ENCODE measurements around the gene TBC1D20. TPM values are rescaled to one million over a fixed set of nuclear protein-coding genes. Genes with fewer than 3 reads are reported as not detected.

The TBC1D20 gene
- total RNA-seq, 1 donor from 2014 or later, result 35.8 TPM

DNA sequence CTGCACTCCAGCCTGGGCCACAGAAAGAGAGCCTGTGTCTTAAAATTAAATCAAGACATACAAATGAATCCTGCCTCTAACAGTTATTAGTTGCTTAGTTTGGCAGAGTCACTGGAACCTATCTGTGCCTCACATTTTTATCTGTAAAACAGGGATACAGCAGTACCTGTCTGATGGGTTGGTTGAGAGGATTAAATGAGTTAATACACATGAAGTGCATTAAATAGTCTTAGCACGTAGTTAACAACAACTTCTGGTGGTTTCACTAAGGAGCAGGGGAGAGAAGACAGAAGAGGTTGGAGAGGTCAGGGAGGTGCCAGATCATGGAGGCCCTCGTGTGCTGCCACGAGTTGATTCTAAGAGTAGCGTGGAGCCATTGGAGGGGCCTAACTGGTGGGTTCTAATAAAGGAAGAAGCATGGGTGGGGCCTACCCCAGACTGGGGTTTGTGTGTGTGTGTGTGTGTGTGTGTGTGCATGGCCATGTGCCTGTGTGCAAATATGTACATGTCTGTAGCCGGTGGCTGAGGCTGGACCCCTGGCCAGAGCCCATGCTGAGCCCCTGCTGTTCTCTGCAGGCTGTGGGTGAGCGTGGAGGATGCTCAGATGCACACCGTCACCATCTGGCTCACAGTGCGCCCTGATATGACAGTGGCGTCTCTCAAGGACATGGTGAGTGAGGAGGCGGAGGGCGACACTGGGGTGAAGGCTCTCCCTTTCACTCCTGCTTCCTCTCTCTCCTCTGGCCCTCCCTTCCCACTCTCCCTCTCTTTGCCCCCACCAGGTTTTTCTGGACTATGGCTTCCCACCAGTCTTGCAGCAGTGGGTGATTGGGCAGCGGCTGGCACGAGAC lies 45.2 kb downstream of the TBC1D20 start:
- no peak for FAIRE-seq
- no peaks in the 10 kb centered on the region for H3K27me3 ChIP-seq (ENCODE audit: control insufficient read depth, insufficient read depth, low read length)
- H3K36me3 ChIP-seq (ENCODE audit: control insufficient read depth, insufficient read depth, low read length), result peaks cover 41% of the 10 kb centered on the region
- no peak overlapping the region for H3K4me3 ChIP-seq (ENCODE audit: low read depth, low read length)
- TF ChIP-seq, protein P1, sequence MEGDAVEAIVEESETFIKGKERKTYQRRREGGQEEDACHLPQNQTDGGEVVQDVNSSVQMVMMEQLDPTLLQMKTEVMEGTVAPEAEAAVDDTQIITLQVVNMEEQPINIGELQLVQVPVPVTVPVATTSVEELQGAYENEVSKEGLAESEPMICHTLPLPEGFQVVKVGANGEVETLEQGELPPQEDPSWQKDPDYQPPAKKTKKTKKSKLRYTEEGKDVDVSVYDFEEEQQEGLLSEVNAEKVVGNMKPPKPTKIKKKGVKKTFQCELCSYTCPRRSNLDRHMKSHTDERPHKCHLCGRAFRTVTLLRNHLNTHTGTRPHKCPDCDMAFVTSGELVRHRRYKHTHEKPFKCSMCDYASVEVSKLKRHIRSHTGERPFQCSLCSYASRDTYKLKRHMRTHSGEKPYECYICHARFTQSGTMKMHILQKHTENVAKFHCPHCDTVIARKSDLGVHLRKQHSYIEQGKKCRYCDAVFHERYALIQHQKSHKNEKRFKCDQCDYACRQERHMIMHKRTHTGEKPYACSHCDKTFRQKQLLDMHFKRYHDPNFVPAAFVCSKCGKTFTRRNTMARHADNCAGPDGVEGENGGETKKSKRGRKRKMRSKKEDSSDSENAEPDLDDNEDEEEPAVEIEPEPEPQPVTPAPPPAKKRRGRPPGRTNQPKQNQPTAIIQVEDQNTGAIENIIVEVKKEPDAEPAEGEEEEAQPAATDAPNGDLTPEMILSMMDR (IDR thresholded peaks at IDR 0.05; ENCODE audit: insufficient read depth, low read length, severe bottlenecking), result no peak
- no peak for DNase-seq (ENCODE audit: low read depth)

DNA sequence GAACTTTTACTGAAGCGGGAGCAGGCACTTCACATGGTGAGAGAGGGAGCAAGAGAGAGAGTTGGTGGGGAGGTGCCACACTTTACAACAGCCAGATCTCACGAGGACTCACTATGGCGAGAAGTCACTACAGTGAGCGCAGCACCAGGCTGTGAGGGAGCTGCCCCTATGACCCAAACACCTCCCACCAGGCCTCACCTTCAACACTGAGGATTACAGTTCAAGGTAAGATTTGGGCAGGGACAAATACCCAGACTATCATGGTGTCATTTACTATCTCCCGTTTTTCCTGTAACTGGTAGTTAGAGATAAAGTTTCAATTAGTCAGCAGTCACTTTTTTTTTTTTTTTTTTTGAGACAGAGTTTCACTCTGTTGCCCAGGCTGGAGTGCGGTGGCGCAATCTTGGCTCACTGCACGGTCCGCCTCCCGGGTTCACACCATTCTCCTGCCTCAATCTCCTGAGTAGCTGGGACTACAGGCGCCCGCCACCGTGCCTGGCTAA lies 46.5 kb downstream of the TBC1D20 start:
- FAIRE-seq, result no peak
- no peak for DNase-seq (ENCODE audit: low read depth)
- Histone ChIP-seq H3K27me3 (ENCODE audit: control insufficient read depth, insufficient read depth, low read length) (no peaks in the 10 kb centered on the region), H3K4me3 (ENCODE audit: low read depth, low read length) (no peak overlapping the region), H3K36me3 (ENCODE audit: control insufficient read depth, insufficient read depth, low read length) (peaks cover 31% of the 10 kb centered on the region)
- TF ChIP-seq, protein P1 (IDR thresholded peaks at IDR 0.05; ENCODE audit: insufficient read depth, low read length, severe bottlenecking), result no peak

DNA sequence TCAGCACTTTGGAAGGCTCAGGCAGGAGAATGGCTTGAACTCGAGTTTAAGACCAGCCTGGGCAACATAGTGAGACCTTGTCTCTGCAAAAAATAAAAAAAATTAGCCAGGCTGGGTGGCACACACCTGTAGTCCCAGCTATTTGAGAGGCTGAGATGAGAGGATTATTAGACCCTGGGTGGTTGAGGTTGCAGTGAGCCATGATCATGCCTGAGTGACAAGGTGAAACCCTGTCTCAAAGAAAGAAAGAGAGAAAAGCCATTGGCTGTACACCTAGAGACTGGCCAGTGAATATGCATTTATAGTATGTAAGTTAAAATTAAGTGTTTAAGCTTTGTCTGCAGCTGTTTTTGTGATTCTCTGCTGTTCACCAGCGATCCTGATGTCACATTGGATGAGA lies 48.2 kb downstream of the TBC1D20 start:
- Histone ChIP-seq H3K4me3 (ENCODE audit: low read depth, low read length) (no peak overlapping the region), H3K36me3 (ENCODE audit: control insufficient read depth, insufficient read depth, low read length) (peaks cover 29% of the 10 kb centered on the region), H3K27me3 (ENCODE audit: control insufficient read depth, insufficient read depth, low read length) (no peaks in the 10 kb centered on the region)
- DNase-seq (ENCODE audit: low read depth) (no peak), FAIRE-seq (no peak)
- TF ChIP-seq, protein P1 (IDR thresholded peaks at IDR 0.05; ENCODE audit: insufficient read depth, low read length, severe bottlenecking), result no peak

DNA sequence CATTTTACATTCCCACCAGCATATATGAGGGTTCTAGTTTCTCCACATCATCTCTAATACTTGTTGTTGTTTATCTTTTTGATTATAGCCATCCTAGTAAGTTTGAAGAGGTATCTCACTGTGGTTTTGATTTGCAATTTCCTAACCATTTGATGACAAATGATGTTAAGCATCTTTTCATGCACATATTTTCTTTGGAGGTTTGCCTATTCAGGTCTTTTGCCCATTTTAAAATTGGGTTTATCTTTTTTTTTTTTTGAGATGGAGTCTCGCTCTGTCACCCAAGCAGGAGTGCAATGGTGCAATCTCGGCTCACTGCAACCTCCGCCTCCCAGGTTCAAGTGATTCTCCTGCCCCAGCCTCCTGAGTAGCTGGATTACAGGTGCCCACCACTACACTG lies 50.3 kb downstream of the TBC1D20 start:
- TF ChIP-seq, protein P1 (IDR thresholded peaks at IDR 0.05; ENCODE audit: insufficient read depth, low read length, severe bottlenecking), result no peak
- DNase-seq (ENCODE audit: low read depth) (no peak), FAIRE-seq (no peak)
- Histone ChIP-seq H3K36me3 (ENCODE audit: control insufficient read depth, insufficient read depth, low read length) (peaks cover 21% of the 10 kb centered on the region), H3K4me3 (ENCODE audit: low read depth, low read length) (no peak overlapping the region), H3K27me3 (ENCODE audit: control insufficient read depth, insufficient read depth, low read length) (no peaks in the 10 kb centered on the region)

DNA sequence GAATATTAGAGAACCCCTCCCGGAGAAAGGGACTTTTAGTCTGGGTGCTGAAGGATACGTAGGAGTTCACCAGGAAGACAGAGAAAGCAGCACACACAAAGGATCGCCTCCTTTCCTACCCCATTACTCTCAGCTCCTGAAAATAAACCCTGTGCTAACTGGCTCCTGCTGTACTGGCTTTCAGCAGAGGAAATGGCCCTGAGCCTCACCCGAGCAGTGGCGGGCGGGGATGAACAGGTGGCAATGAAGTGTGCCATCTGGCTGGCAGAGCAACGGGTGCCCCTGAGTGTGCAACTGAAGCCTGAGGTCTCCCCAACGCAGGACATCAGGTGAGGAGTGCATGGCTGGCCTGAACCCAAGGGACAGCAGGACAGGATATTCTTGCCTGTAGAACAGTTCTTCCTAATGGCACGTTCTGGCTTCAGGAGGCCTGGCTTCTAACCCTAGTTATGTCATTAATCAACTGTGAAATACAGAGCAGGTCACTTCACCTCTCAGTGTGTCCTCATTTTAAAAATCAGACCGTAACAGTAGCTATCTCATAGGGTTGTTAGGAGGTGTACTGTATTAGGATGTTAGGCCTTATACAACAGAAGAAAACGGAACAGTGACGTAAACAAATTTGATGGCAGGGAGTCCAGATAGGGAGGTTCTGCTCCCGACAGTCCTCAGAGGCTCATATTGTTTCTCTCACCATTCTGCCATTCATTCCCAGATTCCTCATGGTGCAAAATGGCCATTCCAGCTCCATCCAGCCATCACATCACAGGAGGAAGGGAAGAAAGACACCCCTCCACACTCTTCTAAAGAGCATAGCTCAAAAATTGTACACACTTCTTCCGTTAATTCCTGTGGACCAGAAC lies 52.4 kb downstream of the TBC1D20 start:
- Histone ChIP-seq H3K27me3 (ENCODE audit: control insufficient read depth, insufficient read depth, low read length) (no peaks in the 10 kb centered on the region), H3K4me3 (ENCODE audit: low read depth, low read length) (peak overlapping the region; percentile 99), H3K36me3 (ENCODE audit: control insufficient read depth, insufficient read depth, low read length) (peaks cover 16% of the 10 kb centered on the region)
- FAIRE-seq (no peak), DNase-seq (ENCODE audit: low read depth) (no peak)
- TF ChIP-seq, protein P1 (IDR thresholded peaks at IDR 0.05; ENCODE audit: insufficient read depth, low read length, severe bottlenecking), result no peak
